ENCODE results near the gene USP5. TPM values are rescaled to one million over a fixed set of nuclear protein-coding genes. Genes with fewer than 3 reads are reported as not detected.

Gene USP5
- polyA plus RNA-seq, 1 of the 3 experiments (the other 2 are of a cell fraction), result 97.2 TPM

- TF ChIP-seq REST (IDR thresholded peaks at IDR 0.05; ENCODE audit: low read depth, low read length), result no peak
- no peak for TF ChIP-seq CTCF (IDR thresholded peaks at IDR 0.05)
- no peak for TF ChIP-seq RXRA (IDR thresholded peaks at IDR 0.05; ENCODE audit: borderline replicate concordance, low read depth)
- TF ChIP-seq TEAD4 (IDR thresholded peaks at IDR 0.05; ENCODE audit: borderline replicate concordance, insufficient read depth), result no peak
- TF ChIP-seq RCOR1 (IDR thresholded peaks at IDR 0.05; ENCODE audit: low read length), result no peak
- TF ChIP-seq SMC3 (IDR thresholded peaks at IDR 0.05; ENCODE audit: low read depth, low read length), result no peak
- TF ChIP-seq EZH2phosphoT487 (IDR thresholded peaks at IDR 0.05; ENCODE audit: borderline replicate concordance, low read depth), result no peak
- TF ChIP-seq IRF3 (IDR thresholded peaks at IDR 0.05; ENCODE audit: low read depth, low read length), result no peak
- TF ChIP-seq TCF12 (IDR thresholded peaks at IDR 0.05), result no peak
- TF ChIP-seq MAX (IDR thresholded peaks at IDR 0.05; ENCODE audit: low read depth), result peak; percentile 36; the same call in 1 of the 2 replicates
- TF ChIP-seq NFIC (IDR thresholded peaks at IDR 0.05; ENCODE audit: borderline replicate concordance), result no peak
- no peak for TF ChIP-seq TAF1 (IDR thresholded peaks at IDR 0.05; ENCODE audit: borderline replicate concordance, low read depth, low read length)
- no peak; the same call in 1 of the 2 replicates for TF ChIP-seq POLR2AphosphoS5 (IDR thresholded peaks at IDR 0.05; ENCODE audit: low read depth, low read length)
These were observed 62.4 kb downstream of the USP5 start, which contains the start of gene ENO2 (continued) for GRCh38 chr12:6914246-6914946.
